NCI-H1930 (cell line): Measurements from ENCODE around the gene CLMN.

Source experiments
- DNase-seq, 2 experiments: peaks; one replicate each; lab custom pipeline; 2025; lab: John Stamatoyannopoulos, UW

The CLMN gene, protein sequence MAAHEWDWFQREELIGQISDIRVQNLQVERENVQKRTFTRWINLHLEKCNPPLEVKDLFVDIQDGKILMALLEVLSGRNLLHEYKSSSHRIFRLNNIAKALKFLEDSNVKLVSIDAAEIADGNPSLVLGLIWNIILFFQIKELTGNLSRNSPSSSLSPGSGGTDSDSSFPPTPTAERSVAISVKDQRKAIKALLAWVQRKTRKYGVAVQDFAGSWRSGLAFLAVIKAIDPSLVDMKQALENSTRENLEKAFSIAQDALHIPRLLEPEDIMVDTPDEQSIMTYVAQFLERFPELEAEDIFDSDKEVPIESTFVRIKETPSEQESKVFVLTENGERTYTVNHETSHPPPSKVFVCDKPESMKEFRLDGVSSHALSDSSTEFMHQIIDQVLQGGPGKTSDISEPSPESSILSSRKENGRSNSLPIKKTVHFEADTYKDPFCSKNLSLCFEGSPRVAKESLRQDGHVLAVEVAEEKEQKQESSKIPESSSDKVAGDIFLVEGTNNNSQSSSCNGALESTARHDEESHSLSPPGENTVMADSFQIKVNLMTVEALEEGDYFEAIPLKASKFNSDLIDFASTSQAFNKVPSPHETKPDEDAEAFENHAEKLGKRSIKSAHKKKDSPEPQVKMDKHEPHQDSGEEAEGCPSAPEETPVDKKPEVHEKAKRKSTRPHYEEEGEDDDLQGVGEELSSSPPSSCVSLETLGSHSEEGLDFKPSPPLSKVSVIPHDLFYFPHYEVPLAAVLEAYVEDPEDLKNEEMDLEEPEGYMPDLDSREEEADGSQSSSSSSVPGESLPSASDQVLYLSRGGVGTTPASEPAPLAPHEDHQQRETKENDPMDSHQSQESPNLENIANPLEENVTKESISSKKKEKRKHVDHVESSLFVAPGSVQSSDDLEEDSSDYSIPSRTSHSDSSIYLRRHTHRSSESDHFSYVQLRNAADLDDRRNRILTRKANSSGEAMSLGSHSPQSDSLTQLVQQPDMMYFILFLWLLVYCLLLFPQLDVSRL

DNA sequence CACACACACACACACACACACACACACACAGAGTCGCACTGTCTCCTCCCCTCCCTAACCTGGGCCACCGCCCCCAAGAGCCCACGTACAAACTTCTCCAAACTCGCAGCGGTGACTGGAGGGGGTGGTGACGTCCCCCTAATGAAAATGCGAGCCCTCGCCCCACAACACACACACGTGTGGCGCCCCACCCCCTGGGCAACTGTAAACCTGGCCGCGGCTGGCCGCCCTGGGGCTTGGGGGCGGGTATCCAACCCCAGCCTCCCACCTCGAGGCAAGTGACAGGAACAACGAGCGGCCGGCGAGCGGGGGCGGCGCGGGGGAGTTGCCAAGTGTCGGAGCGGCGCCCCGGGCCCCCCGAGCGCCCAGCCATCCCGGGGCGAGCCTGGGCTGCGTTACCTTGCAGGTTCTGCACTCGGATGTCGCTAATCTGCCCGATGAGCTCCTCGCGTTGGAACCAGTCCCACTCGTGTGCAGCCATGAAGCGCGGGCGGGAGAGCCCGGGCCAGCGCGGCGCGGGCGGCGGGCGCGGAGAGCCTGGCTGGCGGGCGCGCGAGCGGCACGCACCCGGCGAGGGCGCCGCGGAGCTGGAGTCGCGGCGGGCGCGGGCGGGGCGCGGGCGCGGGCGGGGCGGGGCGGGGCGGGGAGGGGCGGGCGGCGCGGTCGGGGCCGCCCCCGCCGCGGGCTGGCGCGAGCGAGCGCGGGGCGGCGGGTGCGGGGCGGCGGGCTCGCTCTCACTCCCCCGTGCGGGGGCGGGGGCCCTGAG is at the start of gene CLMN:
CLMN (minus strand) TSS at position 597 of the 766 bp plus-strand sequence; CDS start at position 481, 116 bp downstream.
- peak; percentile 12 to 23 for DNase-seq

DNA sequence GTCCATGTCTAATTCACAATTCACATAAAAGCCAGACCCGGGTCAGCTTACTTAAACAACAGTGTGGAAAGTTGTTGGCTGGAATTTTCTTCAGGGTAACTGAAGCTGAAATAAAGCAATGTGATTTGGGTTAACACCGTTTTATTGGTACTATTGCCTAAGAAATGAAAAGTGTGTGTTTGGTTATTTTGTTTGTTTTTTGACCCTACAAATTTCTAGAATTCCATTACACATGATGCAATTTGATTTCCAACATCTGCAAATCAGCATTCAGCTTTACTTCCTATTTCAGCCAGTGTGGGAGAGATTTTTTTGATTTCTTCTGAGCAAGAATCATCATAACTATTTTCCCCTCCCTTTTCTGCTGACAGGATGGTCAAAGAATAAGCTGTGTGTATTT is 45.7 kb upstream of the CLMN start:
- no peak for DNase-seq

DNA sequence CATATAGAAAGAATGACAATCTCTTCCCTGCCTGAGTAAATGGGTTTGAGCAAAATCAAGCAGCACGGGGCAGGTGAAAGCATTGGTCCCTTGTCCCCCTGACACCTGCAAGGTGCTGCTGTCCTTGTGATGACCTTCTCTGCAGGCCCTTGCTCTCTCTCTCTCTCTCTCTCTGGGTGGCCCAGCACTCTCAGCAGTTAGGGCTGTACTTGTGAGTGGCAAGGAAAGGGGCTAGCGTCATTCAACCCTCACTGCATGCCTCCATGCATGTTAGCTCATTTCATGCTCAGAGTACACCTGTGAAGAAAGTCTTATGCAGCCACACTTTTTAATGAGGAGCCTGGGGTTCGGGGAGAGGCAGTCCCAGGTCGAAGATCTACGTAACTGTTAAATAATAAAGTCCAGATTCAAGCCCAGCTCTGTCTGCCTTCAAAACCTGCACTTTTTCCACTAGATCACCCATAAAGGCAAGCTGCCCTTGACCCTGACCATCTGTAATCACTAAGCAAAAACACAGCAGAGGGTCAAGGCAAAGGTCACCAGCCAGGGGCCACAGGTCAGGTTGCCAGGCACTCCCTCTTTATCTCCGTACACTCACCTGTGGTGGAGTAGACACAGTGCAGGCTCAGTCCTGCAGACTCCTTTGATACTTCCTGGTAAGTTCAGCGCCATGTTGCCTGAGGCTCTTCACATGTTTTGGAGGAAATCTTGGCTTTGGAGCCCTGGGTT is 44.9 kb upstream of the CLMN start:
- DNase-seq, result no peak

DNA sequence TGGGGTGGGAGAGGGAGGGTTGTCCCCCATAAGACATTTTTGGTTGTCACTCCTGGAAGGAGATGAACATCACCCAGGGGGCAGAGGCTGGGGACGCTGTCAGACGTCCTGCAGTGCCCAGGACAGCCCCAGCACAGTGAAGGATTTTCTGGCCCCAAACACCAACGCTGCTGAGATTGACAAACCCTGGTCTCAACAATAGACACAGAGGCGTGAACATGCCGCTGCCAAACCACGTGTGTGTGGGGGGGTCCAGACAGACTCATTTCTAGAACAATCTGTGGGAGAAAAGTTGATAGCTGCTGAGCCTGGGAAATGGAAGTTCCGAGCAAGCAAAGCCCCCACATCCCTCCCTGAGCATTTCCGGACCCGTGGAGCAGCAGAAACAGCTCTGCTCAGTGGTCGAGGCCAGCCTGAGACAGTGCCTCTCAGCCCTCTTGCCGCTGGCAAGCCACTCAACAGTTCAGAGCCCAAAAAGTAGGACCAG is 43.8 kb upstream of the CLMN start:
- DNase-seq, result no peak

DNA sequence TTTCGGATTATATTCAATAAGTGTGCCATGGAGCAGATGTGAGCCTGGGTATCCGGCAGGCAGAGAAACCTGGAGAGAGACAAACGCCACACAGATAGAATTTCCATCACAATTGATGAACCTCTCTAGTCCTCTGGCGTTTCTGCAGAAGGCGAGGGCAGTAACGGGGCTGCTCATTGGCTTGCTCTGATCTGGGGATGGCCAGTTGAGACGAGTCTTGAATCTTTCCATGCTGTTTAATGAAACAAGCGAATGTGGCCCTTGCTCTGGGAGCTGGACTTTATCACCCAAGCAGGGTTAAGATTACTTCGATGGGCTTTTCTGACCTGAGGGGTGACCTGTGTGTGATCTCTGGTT is 42.4 kb upstream of the CLMN start:
- DNase-seq, result no peak

DNA sequence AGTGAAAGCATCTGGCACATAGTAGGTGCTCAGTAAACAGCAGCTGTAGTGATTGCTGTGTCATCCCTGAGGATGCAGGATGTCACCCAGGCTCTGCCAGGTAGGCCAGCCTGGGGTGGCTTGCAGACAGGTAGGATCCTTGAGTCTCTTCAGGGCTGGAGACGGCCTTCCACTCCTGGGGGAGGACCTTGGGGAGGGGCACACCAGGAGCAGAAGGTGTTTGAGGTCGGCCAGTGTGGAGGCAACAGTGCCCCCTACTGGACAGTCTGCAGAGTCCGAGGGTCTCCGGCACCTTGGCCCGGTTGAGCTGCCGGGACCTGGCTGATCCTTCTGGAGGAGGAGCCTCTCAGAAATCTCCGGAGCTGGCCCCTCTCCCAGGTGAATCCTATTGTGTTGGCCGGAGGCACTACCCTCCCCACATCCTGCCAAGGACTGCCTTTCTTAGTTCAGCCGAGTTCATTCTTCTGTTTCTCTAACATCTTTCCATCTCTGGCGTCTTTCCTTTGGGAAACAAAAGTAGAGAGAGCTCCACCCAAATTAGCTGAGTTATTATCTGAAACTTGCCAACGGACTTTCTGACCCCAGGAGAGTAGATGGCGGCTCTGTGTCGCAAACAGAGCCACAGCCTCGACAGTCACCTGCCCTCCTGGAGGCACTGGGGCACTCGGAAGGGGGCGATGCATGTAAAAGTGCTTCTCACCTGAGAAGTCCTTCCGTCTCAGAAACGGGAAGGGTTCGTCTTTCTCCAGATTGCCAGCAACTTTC is 41.8 kb upstream of the CLMN start:
- no peak for DNase-seq

DNA sequence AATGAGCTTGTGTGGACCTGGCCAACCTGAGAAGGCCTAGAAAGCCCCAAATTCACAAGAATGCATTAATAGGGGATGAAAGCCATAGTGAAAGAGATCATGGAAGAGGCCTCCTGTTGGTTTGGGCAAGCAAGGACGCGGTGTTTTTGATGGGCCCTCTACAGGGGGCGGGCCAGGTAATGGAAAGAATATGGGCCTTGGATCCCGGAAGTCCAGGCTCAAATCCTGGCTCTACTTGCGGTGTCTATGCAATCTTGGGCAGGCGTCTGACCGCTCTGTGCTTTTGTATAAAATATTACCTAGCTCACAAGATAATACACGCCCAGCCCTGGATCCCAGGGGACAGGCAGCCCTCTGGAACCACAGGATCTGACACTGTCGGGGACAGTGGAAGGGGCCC is 41.1 kb upstream of the CLMN start:
- DNase-seq, result no peak

DNA sequence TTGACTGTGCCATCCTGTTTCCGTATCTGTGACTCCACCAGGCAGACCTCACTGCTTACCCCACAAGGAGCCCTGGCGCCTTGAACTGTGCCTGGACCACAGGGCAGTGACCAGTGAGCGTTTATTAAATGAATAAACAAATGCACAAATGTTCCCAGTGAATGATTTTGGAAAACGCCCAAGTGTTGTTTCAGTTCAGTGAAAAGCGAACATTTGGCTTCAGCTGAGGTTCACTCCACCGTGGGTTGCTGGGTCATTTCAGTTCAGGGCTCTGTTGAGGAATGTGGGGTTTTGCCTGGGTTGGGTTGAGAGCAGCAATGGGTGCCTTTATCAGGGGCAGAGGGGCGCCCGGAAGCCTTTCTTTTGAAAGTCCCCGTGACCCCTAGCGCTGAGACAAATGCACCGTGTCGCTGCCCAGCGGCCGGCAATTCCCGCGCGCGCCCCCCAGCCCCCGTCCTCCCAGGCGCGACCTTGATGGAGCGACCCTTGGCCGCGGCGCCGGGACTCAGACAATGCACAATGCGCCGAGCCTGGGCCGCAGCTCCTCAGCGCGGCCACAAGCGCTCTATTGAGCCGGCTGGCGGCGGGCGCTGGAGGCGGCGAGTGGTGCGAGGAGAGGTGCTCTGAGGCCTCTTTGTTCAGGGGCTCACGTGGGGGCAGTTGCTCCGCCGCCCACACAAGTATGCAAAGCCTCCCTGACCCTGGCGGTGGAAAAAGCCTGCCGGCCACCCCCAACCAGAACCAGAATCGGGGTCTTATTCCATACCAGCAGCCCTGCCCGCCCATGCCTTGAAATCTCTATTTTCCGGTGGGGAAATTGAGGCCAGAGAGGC is 40.5 kb upstream of the CLMN start:
- no peak for DNase-seq

DNA sequence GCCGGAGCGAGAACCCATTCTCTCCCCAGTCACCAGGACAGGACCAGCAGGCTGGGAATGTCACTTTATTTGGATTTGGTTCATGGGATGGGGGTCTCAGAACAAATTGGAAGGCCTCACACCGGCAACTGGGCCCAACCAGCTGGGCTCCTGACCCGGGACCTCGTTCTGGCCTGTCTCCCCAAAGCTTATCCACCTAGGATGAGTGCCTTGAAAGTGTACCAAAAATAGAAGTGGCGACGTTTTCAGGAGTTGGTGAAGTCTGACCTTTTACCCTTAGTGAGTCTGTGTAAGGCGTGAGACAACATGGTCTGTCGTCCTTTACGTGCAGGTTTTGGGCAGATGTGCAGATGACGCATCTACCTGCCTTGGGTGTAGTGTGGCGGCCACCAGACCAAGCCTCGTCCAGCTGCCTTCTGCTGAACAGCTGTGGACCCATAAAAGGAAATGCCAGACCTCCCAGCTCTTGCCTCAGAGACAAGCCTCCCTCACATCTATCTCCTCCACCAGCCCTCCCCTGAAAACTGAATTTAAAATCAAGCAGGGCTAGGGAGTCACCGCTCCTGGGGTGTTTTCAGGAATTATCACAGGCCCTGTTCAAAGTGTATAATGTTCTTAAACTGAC is 36.6 kb upstream of the CLMN start:
- DNase-seq, result no peak

DNA sequence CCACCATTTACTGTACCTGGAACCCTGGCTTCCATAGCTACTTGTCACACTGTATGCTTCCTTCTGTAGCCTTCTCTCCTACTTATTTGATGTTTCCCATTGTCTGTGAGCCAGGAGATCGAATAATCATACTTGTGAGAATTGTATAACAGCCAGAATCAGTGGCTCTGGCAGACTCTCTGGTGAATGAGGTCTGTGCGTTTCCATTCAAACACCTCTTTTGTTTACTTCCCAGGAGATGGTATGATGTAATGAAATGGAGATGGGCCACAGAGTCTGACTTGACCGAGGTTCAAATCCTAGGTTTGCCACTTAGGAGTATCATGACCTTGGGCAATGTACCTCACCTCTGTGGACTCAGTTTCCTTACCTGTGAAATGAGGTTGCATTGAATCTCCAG is 35.7 kb upstream of the CLMN start:
- no peak for DNase-seq

DNA sequence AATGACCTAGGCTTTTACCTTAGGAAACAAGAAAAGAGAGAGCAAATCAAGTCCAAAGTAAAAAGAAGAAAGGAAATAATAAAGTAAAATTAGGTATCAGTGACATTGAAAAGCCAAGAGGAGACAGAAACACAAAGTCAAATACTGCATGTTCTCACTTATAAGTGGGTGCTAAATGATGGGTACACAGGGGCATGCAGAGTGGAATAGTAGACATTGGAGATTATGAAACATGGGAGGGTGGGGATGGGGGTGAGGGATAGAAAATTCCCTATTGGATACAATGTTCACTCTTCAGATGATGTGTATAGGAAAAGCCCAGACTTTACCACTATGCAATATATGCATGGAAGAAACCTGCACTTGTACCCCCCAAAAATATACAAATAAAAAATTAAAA is 35.1 kb upstream of the CLMN start:
- DNase-seq, result no peak

DNA sequence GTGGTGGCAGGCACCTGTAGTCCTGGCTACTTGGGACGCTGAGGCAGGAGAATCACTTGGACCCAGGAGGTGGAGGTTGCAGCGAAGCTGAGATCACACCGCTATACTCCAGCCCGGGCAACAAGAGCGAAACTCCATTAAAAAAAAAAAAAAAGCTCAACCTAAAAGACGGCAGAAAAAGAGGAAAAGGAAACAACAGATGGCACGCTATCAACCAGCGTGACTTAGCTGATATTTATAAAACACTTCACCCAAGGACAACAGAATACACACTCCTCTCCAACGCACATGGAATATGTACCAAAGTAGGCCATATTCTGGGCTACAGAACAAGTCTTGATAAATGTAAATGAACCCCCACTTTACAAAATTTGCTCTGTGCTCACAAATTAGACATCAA is 34.0 kb upstream of the CLMN start:
- DNase-seq, result no peak

DNA sequence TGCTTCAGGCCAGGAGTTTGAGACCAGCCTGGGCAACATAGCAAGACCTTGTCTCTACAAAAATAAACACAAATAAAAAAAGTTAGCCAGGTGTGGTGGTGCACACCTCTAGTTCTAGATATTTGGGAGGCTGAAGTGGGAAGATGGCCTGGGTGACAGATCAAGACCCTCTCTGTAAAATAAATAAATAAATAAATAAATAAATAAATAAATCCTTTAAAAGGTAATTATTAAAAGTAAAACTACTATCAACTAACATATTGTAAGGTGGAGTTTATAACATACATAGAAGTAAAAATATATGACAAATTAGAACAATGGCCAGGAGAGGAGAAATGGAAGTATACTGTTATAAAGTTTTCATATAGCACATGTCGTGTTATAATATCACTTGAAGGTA is 33.3 kb upstream of the CLMN start:
- no peak for DNase-seq

DNA sequence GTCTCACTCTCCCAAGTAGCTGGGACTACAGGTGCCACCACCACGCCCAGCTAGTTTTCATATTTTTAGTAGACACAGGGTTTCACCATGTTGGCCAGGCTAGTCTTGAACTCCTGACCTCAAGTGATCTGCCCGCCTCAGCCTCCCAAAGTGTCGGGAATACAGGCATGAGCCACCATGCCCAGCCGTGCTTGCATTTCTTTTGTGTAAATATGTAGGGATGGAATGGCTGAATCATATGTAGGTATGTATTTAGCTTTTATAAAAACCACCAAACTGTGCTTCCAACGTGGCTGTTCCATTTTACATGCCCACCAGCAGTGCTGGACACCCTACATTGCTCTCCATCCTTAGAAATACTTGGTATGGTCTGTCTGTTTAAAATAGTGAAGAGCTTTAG is 32.8 kb upstream of the CLMN start:
- DNase-seq, result no peak

DNA sequence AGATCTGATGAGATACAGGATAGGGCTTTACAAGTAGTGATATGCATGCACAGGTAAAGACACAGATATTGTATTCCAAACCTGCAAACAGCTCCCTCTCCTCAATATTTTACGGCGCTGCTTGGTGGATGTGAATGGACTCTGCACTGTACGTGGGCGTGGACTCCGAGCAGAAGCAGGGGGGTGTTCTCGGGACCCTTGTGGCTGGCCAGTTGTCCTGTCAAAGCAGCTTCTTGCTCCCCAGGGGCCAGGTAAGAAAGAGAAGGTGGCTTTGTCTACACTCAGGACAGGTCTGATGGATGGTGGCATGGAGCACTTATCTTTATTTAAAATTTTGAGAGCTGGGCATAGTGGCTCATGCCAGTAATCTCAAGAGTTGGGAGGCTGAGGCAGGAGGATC is 29.5 kb upstream of the CLMN start:
- DNase-seq, result no peak

DNA sequence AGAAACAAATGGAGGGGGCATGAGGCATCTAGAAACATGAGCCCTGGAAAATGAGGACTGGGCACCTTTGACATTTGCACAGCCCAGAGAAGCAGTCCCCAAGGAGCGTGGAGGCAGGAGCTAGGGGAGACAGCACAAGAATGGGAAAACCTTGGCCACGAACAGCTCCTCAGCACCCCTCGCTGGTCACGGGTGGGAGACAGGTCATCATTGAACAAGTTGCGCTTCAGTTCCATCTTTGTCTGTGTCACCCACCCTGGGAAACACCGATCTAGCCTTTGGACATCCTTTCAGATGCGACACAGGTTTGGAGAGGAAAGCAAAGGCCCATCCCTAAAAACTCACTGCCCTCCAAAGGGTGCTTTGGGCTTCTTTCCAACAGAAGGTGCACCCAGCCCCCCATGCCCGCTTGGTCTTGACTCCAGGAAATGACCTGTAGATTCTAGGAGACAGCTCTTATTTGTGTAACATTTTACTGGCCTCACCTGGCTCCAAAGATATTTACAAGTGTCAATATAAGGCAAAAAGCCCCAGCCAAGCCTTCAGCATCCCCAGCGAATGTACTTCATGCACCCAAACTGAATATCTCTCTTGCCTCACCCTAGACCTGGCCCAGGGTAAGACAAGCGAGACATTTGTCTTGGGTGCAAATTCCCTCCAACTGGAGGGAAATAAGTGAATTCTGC is 28.8 kb upstream of the CLMN start:
- no peak for DNase-seq

DNA sequence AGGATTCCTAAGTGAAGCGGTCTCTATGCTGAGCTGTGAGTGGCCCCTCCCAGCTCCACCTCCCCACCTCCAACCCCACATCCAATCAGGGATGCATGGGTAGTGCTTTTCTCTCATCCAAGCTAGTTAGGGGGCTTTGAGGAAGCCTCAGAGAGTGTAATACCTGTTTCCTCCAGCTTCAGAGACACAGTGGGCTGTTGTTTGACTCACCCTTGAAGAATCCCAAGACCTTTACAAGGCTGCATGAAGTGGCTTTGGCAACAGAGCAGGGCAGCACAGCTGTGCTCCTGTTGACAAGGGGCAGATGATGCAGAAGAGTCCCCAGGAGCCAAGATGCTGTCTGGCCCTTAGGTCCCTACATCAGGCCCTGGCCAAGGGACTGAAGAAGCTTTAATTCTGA is 27.1 kb upstream of the CLMN start:
- DNase-seq, result no peak

DNA sequence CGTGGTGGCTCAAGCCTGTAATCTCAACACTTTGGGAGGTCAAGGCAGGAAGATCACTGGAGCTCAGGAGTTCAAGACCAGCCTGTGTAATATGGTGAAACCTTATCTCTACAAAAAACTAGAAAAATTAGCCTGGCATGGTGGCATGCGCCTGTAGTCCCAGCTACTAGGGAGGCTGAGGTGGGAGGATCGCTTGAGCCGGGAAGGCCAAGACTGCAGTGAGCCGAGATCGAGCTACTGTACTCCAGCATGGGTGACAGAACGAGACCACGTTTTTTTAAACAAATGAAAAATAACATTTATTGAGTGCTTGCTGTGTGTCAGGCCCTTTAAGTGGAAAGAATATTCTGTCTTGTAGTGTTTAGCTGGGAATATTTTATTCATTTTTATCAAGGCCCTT is 26.6 kb upstream of the CLMN start:
- no peak for DNase-seq

DNA sequence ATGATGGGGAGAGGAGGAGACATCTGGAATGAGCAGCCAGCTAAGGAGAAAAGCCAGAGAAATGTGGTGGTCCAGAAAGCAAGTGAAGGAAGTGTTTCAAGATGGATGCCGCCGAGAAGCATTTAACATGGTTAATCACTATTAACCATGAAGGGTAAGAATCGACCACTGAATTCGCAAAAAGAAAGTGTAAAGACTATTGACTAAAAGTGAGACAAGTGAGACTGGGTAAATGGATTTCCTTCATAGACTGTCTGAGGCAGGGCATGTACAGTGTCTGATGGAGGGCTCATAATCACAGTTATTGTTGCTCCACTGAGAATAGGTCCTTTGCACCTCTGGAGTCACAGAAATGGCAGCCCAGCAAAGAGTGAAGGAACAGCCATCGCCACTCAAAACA is 25.3 kb upstream of the CLMN start:
- DNase-seq, result no peak
